IMR-90 (cell line): ENCODE data around the gene CYB5R4. TPM values are rescaled to one million over a fixed set of nuclear protein-coding genes. Genes with fewer than 3 reads are reported as not detected.

Experiments used
- ATAC-seq: fragments of 200-7000 bp; cut with Tn5 transposase; 2 replicates; pipeline ENCODE4 v1.9.1; 2020; ENCODE audit warnings: low read depth, mild to moderate bottlenecking, moderate library complexity
- BruUV-seq: library from RNA; stranded (reverse); fragments of 400-500 nt; replicated peaks from 2 replicates; lab custom pipeline; 2021; lab: Mats Ljungman, UMichigan
- CTCF ChIA-PET: fragments of 300-600 bp; formaldehyde crosslinking; extraction: SDS; loops from one replicate; lab custom pipeline; 2021; ENCODE audit warnings: antibody characterized with exemption; lab: Yijun Ruan, JAX
- POLR2A ChIA-PET: fragments of 300-600 bp; sonication (Branson Sonifier 250); formaldehyde crosslinking; loops from one replicate; lab custom pipeline; 2022; ENCODE audit warnings: antibody characterized with exemption; ENCODE audit not compliant: unreplicated experiment; lab: Charles Lee
- DNase-seq: peaks from one replicate; pipeline ENCODE4 v3.0.0; 2013
- H2AFZ ChIP-seq: replicated peaks from 2 replicates; pipeline ENCODE3; 2013; ENCODE audit warnings: low read length, mild to moderate bottlenecking; ENCODE audit not compliant: poor library complexity
- H2AK5ac ChIP-seq: 2 replicates; pipeline ENCODE4 v1.6.1; 2013; ENCODE audit warnings: low read depth, low read length, inconsistent platforms
- H2AK9ac ChIP-seq: replicated peaks from 2 replicates; pipeline ENCODE3; 2013; ENCODE audit warnings: mild to moderate bottlenecking, low read depth, low read length, moderate library complexity; ENCODE audit not compliant: poor library complexity
- H2BK120ac ChIP-seq: 2 replicates; pipeline ENCODE4 v1.6.1; 2013; ENCODE audit warnings: low read depth, low read length, inconsistent platforms
- H2BK15ac ChIP-seq: 3 replicates; pipeline ENCODE4 v1.6.1; 2013; ENCODE audit warnings: low read depth, low read length, inconsistent platforms
- H2BK20ac ChIP-seq: 2 replicates; pipeline ENCODE4 v1.6.1; 2013; ENCODE audit warnings: low read depth, mild to moderate bottlenecking, inconsistent platforms, low read length, moderate library complexity
- H2BK5ac ChIP-seq: 2 replicates; pipeline ENCODE4 v1.6.1; 2013; ENCODE audit warnings: mild to moderate bottlenecking, low read depth, low read length, inconsistent platforms; ENCODE audit not compliant: poor library complexity, severe bottlenecking
- H3K14ac ChIP-seq: replicated peaks from 2 replicates; pipeline ENCODE4 v1.6.1; 2013; ENCODE audit warnings: low read depth, low read length, inconsistent platforms
- H3K18ac ChIP-seq: 2 replicates; pipeline ENCODE4 v1.6.1; 2013; ENCODE audit warnings: low read depth, low read length, control low read depth
- H3K23ac ChIP-seq: 2 replicates; pipeline ENCODE4 v1.6.1; 2013; ENCODE audit warnings: low read depth, low read length, inconsistent platforms
- H3K27ac ChIP-seq: 2 replicates; pipeline ENCODE4 v1.5.1; 2013; ENCODE audit warnings: mild to moderate bottlenecking, control low read depth, low read length; ENCODE audit not compliant: insufficient read depth
- H3K27me3 ChIP-seq: 2 replicates; pipeline ENCODE4 v1.6.1; 2013; ENCODE audit warnings: low read length; ENCODE audit not compliant: control insufficient read depth, insufficient read depth
- H3K36me3 ChIP-seq: 2 replicates; pipeline ENCODE4 v1.6.1; 2013; ENCODE audit warnings: low read length, mixed read lengths; ENCODE audit not compliant: control insufficient read depth, insufficient read depth
- H3K4ac ChIP-seq: 2 replicates; pipeline ENCODE4 v1.6.1; 2013; ENCODE audit warnings: low read depth, low read length, inconsistent platforms
- H3K4me1 ChIP-seq: 2 replicates; pipeline ENCODE4 v1.6.1; 2013; ENCODE audit warnings: low read length, mixed read lengths; ENCODE audit not compliant: control insufficient read depth, insufficient read depth
- H3K4me2 ChIP-seq: 2 replicates; pipeline ENCODE4 v1.6.1; 2013; ENCODE audit warnings: low read depth, mild to moderate bottlenecking, control low read depth, low read length, moderate library complexity
- H3K4me3 ChIP-seq: 2 replicates; pipeline ENCODE4 v1.5.1; 2013; ENCODE audit warnings: low read depth, mild to moderate bottlenecking, control low read depth, low read length, moderate library complexity; ENCODE audit not compliant: insufficient read depth
- H3K56ac ChIP-seq: 2 replicates; pipeline ENCODE4 v1.6.1; 2013; ENCODE audit warnings: low read length, inconsistent platforms; ENCODE audit not compliant: insufficient read depth; ENCODE audit errors: extremely low read depth
- H3K79me1 ChIP-seq, 2 experiments: 2 replicates each; pipeline ENCODE4 v1.6.1; 2013; ENCODE audit warnings: low read length in 2 of 2, inconsistent platforms in 1 of 2, low read depth in 1 of 2
- H3K9ac ChIP-seq: 2 replicates; pipeline ENCODE4 v1.6.1; 2013; ENCODE audit warnings: low read depth, low read length, control low read depth
- H3K9me1 ChIP-seq: 2 replicates; pipeline ENCODE4 v1.6.1; 2013; ENCODE audit warnings: low read length, inconsistent platforms; ENCODE audit not compliant: insufficient read depth
- H3K9me3 ChIP-seq: 2 replicates; pipeline ENCODE4 v1.6.1; 2013; ENCODE audit warnings: low read length; ENCODE audit not compliant: control insufficient read depth, insufficient read depth
- H4K20me1 ChIP-seq: 2 replicates; pipeline ENCODE4 v1.6.1; 2013; ENCODE audit warnings: low read length, inconsistent platforms; ENCODE audit not compliant: insufficient read depth
- H4K5ac ChIP-seq: 2 replicates; pipeline ENCODE4 v1.6.1; 2013; ENCODE audit warnings: mild to moderate bottlenecking, low read depth, low read length, control low read depth
- H4K8ac ChIP-seq, 2 experiments: 2 replicates each; pipeline ENCODE4 v1.6.1; 2013; ENCODE audit warnings: low read depth in 2 of 2, low read length in 2 of 2, control low read depth in 1 of 2, inconsistent platforms in 1 of 2
- H4K91ac ChIP-seq: 2 replicates; pipeline ENCODE4 v1.6.1; 2013; ENCODE audit warnings: low read depth, low read length, inconsistent platforms; ENCODE audit not compliant: insufficient read depth
- BHLHE40 ChIP-seq: fragments of 150-350 bp; IDR thresholded peaks from 2 replicates; pipeline ENCODE4 v1.6.1; 2016; ENCODE audit warnings: mild to moderate bottlenecking, low read depth, low read length
- CEBPB ChIP-seq: IDR thresholded peaks from 2 replicates; pipeline ENCODE4 v1.6.1; 2012; ENCODE audit warnings: low read depth, low read length, improper control_type of control experiment
- CHD1 ChIP-seq: IDR thresholded peaks from 2 replicates; pipeline ENCODE4 v1.6.1; 2012; ENCODE audit warnings: low read depth, low read length, improper control_type of control experiment
- CTCF ChIP-seq: conservative IDR thresholded peaks from 2 replicates; pipeline ENCODE4 v1.5.1; 2012; ENCODE audit warnings: mild to moderate bottlenecking, low read depth, low read length, improper control_type of control experiment
- FOS ChIP-seq: fragments of 150-350 bp; IDR thresholded peaks from 2 replicates; pipeline ENCODE4 v1.6.1; 2016; ENCODE audit warnings: low read depth, low read length
- MAFK ChIP-seq: IDR thresholded peaks from 2 replicates; pipeline ENCODE4 v1.6.1; 2012; ENCODE audit warnings: low read depth, low read length, improper control_type of control experiment
- MAZ ChIP-seq: IDR thresholded peaks from 2 replicates; pipeline ENCODE4 v1.6.1; 2012; ENCODE audit warnings: low read depth, mild to moderate bottlenecking, low read length, improper control_type of control experiment, moderate library complexity, borderline replicate concordance
- MXI1 ChIP-seq: IDR thresholded peaks from 2 replicates; pipeline ENCODE4 v1.6.1; 2012; ENCODE audit warnings: low read depth, mild to moderate bottlenecking, low read length, moderate library complexity, borderline replicate concordance
- NFE2L2 ChIP-seq: fragments of 150-350 bp; IDR thresholded peaks from 2 replicates; pipeline ENCODE4 v1.6.1; 2016; ENCODE audit warnings: low read depth, mild to moderate bottlenecking, low read length
- POLR2A ChIP-seq: IDR thresholded peaks from 2 replicates; pipeline ENCODE4 v1.6.1; 2012; ENCODE audit warnings: mild to moderate bottlenecking, low read depth, low read length
- RAD21 ChIP-seq: IDR thresholded peaks from 2 replicates; pipeline ENCODE4 v1.6.1; 2012; ENCODE audit warnings: low read length, improper control_type of control experiment
- RCOR1 ChIP-seq: IDR thresholded peaks from 2 replicates; pipeline ENCODE4 v1.6.1; 2012; ENCODE audit warnings: mild to moderate bottlenecking, low read length, improper control_type of control experiment; ENCODE audit not compliant: insufficient replicate concordance
- SMC3 ChIP-seq: fragments of 150-350 bp; IDR thresholded peaks from 2 replicates; pipeline ENCODE4 v1.6.1; 2016; ENCODE audit warnings: low read depth, mild to moderate bottlenecking, antibody characterized with exemption, low read length, moderate library complexity
- WGBS, 2 experiments: methylation state at CpG; one replicate each; pipeline versions ENCODE4 v1.1.5 to v1.1.7; 2013; ENCODE audit warnings: missing lambda C conversion rate in 2 of 2; ENCODE audit not compliant: insufficient read length in 1 of 2; ENCODE audit errors: extremely low coverage in 2 of 2; 5-methylcytosine and 5-hydroxymethylcytosine counted together
- dilution Hi-C: fragments of 300-500 bp; cut with HindIII; formaldehyde crosslinking; loops from one replicate; pipeline ENCODE4 v1.14.3; 2018; ENCODE audit warnings: low sequenced_read_pairs; ENCODE audit not compliant: unreplicated experiment
- in situ Hi-C: fragments of 300-500 bp; cut with MboI; formaldehyde crosslinking; loops from 3 replicates; pipeline ENCODE4 v1.14.3; 2019; ENCODE audit warnings: low sequenced_read_pairs, inconsistent platforms, mixed read lengths
- intact Hi-C: fragments of 100-400 bp; cut with micrococcal nuclease; formaldehyde crosslinking; loops from 2 replicates; pipeline ENCODE4 v1.10.0; 2022
- polyA plus RNA-seq, 3 experiments: library from polyadenylated mRNA; depleted of rRNA; stranded (reverse); fragments of >200 nt; gene quantifications; 2 replicates each; pipeline ENCODE4 v1.2.3, GENCODE V29; 2012; ENCODE audit warnings: low replicate concordance in 1 of 3
- total RNA-seq: library from RNA; depleted of rRNA; stranded (reverse); fragments of >200 nt; gene quantifications from 2 replicates; pipeline ENCODE4 v1.2.3, GENCODE V29; 2012
- TF ChIP-seq, protein P1 (sequence below): fragments of 150-350 bp; IDR thresholded peaks from 2 replicates; pipeline ENCODE4 v1.6.1; 2017; ENCODE audit warnings: mild to moderate bottlenecking, antibody characterized with exemption, low read length, low read depth
- TF ChIP-seq, protein P2 (sequence below): fragments of 150-350 bp; IDR thresholded peaks from 2 replicates; pipeline ENCODE4 v1.6.1; 2016; ENCODE audit warnings: low read depth, mild to moderate bottlenecking, low read length, moderate library complexity, borderline replicate concordance

The CYB5R4 gene
- total and polyA plus RNA-seq, 2 of the 4 experiments (the other 2 are of a cell fraction): 3.2 to 6.1 TPM

- Histone ChIP-seq H2BK15ac (no peak overlapping the region), H2AFZ (no peak overlapping the region), H3K4me2 (no peak overlapping the region), H2AK5ac (no peak overlapping the region), H3K9me1 (no peaks in the 10 kb centered on the region), H3K79me1 (no peaks in the 10 kb centered on the region), H3K27ac (no peak overlapping the region), H3K4me3 (no peak overlapping the region), H3K14ac (no peak overlapping the region), H3K36me3 (no peaks in the 10 kb centered on the region), H3K56ac (no peak overlapping the region), H2AK9ac (no peak overlapping the region), H4K20me1 (no peaks in the 10 kb centered on the region), H2BK20ac (no peak overlapping the region), H2BK120ac (no peak overlapping the region), H3K27me3 (no peaks in the 10 kb centered on the region), H3K9ac (no peak overlapping the region), H3K23ac (no peak overlapping the region), H4K8ac (no peak overlapping the region), H3K9me3 (no peaks in the 10 kb centered on the region), H3K18ac (no peak overlapping the region), H4K91ac (no peak overlapping the region), H3K4ac (no peak overlapping the region), H3K4me1 (no peaks in the 10 kb centered on the region), H2BK5ac (no peak overlapping the region), H4K5ac (no peak overlapping the region)
- intact Hi-C loops: no loop called here
- POLR2A ChIA-PET: no interaction called here
- WGBS, 2 experiments: no CpG with 5 or more reads among the region's 1 CpG
- CTCF ChIA-PET: no interaction called here
- dilution Hi-C loops: no loop called here
- BruUV-seq: no TSS peak
- in situ Hi-C loops: no loop called here
- ATAC-seq (no peak), DNase-seq (no peak)
- TF ChIP-seq CEBPB (no peak), RCOR1 (no peak), CTCF (no peak), POLR2A (no peak), NFE2L2 (no peak), MXI1 (no peak), RAD21 (no peak), SMC3 (no peak), MAZ (no peak), BHLHE40 (no peak), CHD1 (no peak), FOS (no peak), MAFK (no peak)
- TF ChIP-seq, protein P1, sequence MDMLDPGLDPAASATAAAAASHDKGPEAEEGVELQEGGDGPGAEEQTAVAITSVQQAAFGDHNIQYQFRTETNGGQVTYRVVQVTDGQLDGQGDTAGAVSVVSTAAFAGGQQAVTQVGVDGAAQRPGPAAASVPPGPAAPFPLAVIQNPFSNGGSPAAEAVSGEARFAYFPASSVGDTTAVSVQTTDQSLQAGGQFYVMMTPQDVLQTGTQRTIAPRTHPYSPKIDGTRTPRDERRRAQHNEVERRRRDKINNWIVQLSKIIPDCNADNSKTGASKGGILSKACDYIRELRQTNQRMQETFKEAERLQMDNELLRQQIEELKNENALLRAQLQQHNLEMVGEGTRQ: no peak
- TF ChIP-seq, protein P2, sequence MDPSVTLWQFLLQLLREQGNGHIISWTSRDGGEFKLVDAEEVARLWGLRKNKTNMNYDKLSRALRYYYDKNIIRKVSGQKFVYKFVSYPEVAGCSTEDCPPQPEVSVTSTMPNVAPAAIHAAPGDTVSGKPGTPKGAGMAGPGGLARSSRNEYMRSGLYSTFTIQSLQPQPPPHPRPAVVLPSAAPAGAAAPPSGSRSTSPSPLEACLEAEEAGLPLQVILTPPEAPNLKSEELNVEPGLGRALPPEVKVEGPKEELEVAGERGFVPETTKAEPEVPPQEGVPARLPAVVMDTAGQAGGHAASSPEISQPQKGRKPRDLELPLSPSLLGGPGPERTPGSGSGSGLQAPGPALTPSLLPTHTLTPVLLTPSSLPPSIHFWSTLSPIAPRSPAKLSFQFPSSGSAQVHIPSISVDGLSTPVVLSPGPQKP: no peak
Measured at GRCh38 chr6:83978324-83978734, 118.8 kb downstream of the CYB5R4 start.
